OCI-LY1 (cell line): ENCODE measurements around the gene SPATA25.

Experiments
- H2AFZ ChIP-seq: fragments of 200-600 bp; sonication (generic), shearing (Covaris generic); 2 replicates; pipeline ENCODE4 v1.6.0; 2014; ENCODE audit warnings: antibody characterized with exemption, mild to moderate bottlenecking, low read length
- H3F3A ChIP-seq: fragments of 200-600 bp; sonication (generic), shearing (Covaris generic); 2 replicates; pipeline ENCODE4 v1.6.0; 2014; ENCODE audit warnings: mild to moderate bottlenecking, antibody characterized with exemption, low read length, moderate library complexity; ENCODE audit not compliant: insufficient read depth
- H3K27ac ChIP-seq: fragments of 200-600 bp; sonication (generic); 2 replicates; pipeline ENCODE4 v1.5.1; 2014; ENCODE audit warnings: low read length, mixed run types, mild to moderate bottlenecking, low read depth; ENCODE audit not compliant: poor library complexity, severe bottlenecking
- H3K27me3 ChIP-seq: fragments of 200-600 bp; sonication (generic); 2 replicates; pipeline ENCODE4 v1.6.0; 2014; ENCODE audit warnings: antibody characterized with exemption, mild to moderate bottlenecking, low read length, moderate library complexity; ENCODE audit not compliant: insufficient read depth
- H3K36me3 ChIP-seq: fragments of 200-600 bp; sonication (generic); 2 replicates; pipeline ENCODE4 v1.6.1; 2014; ENCODE audit warnings: mild to moderate bottlenecking, antibody characterized with exemption, low read length, moderate library complexity, mixed read lengths; ENCODE audit not compliant: insufficient read depth
- H3K4me1 ChIP-seq: fragments of 200-600 bp; sonication (generic); 2 replicates; pipeline ENCODE4 v1.5.1; 2014; ENCODE audit warnings: mild to moderate bottlenecking, low read length, moderate library complexity; ENCODE audit not compliant: insufficient read depth, severe bottlenecking
- H3K4me2 ChIP-seq: fragments of 200-600 bp; sonication (generic), shearing (Covaris generic); 2 replicates; pipeline ENCODE4 v1.6.1; 2014; ENCODE audit warnings: low read length
- H3K4me3 ChIP-seq: fragments of 200-600 bp; sonication (generic); 2 replicates; pipeline ENCODE4 v1.5.1; 2014; ENCODE audit warnings: low read length, low read depth, mild to moderate bottlenecking, mixed read lengths; ENCODE audit not compliant: poor library complexity, severe bottlenecking
- H3K79me2 ChIP-seq: fragments of 200-600 bp; shearing (Covaris generic); 2 replicates; pipeline ENCODE4 v1.6.1; 2016; ENCODE audit warnings: mixed run types, low read length, mixed read lengths; ENCODE audit not compliant: insufficient read depth
- H3K9ac ChIP-seq: fragments of 200-600 bp; sonication (generic), shearing (Covaris generic); 2 replicates; pipeline ENCODE4 v1.6.1; 2014; ENCODE audit warnings: mild to moderate bottlenecking, low read length, mixed read lengths
- H3K9me2 ChIP-seq: fragments of 200-600 bp; sonication (generic), shearing (Covaris generic); 2 replicates; pipeline ENCODE4 v1.6.1; 2014; ENCODE audit warnings: low read depth, mild to moderate bottlenecking, low read length, mixed read lengths
- H3K9me3 ChIP-seq: fragments of 200-600 bp; shearing (Covaris generic); 2 replicates; pipeline ENCODE4 v1.6.1; 2014; ENCODE audit warnings: low read length, mixed read lengths
- H4K20me1 ChIP-seq: fragments of 200-600 bp; sonication (generic), shearing (Covaris generic); 2 replicates; pipeline ENCODE4 v1.6.0; 2016; ENCODE audit warnings: mild to moderate bottlenecking, low read length; ENCODE audit not compliant: insufficient read depth
- CTCF ChIP-seq: fragments of 200-600 bp; sonication (generic), shearing (Covaris generic); IDR thresholded peaks from 2 replicates; pipeline ENCODE4 v1.5.1; 2017; ENCODE audit warnings: mild to moderate bottlenecking, antibody characterized with exemption, low read length, moderate library complexity, mixed read lengths
- EZH2 ChIP-seq: fragments of 200-600 bp; sonication (generic), shearing (Covaris generic); IDR thresholded peaks from 2 replicates; pipeline ENCODE4 v1.8.0; 2017; ENCODE audit warnings: borderline replicate concordance, mixed run types, mild to moderate bottlenecking, antibody characterized with exemption, low read length, moderate library complexity, mixed read lengths

The SPATA25 gene

GRCh38 chr20:45909817-45910669 lies 22.6 kb upstream of the SPATA25 start:
- Histone ChIP-seq H3K27ac (peak overlapping the region; percentile 10), H3K79me2 (no peaks in the 10 kb centered on the region), H3K9ac (peak overlapping the region; percentile 29; the same call in 1 of the 2 replicates), H2AFZ (no peak overlapping the region), H3K9me3 (no peaks in the 10 kb centered on the region), H3F3A (no peaks in the 10 kb centered on the region), H3K27me3 (no peaks in the 10 kb centered on the region), H4K20me1 (no peaks in the 10 kb centered on the region), H3K9me2 (no peaks in the 10 kb centered on the region), H3K4me1 (peaks cover 28% of the 10 kb centered on the region), H3K4me2 (peak overlapping the region; percentile 72), H3K4me3 (peak overlapping the region; percentile 60), H3K36me3 (no peaks in the 10 kb centered on the region)
- no peak for TF ChIP-seq CTCF
- no peak for TF ChIP-seq EZH2

- TF ChIP-seq EZH2: no peak
- no peak for TF ChIP-seq CTCF
- Histone ChIP-seq H3K27ac (no peak overlapping the region), H3K9me3 (no peaks in the 10 kb centered on the region), H3K4me3 (no peak overlapping the region), H3K9ac (no peak overlapping the region), H3K79me2 (no peaks in the 10 kb centered on the region), H3K36me3 (no peaks in the 10 kb centered on the region), H3F3A (no peaks in the 10 kb centered on the region), H3K27me3 (no peaks in the 10 kb centered on the region), H4K20me1 (no peaks in the 10 kb centered on the region), H3K4me1 (peaks cover 34% of the 10 kb centered on the region), H2AFZ (no peak overlapping the region), H3K9me2 (no peaks in the 10 kb centered on the region), H3K4me2 (peak overlapping the region; percentile 72; the same call in 1 of the 2 replicates)
Measured at GRCh38 chr20:45909336-45909808, 21.9 kb upstream of the SPATA25 start.

- Histone ChIP-seq H3K4me1 (peaks cover 34% of the 10 kb centered on the region), H3K9me3 (no peaks in the 10 kb centered on the region), H3K27ac (no peak overlapping the region), H2AFZ (no peak overlapping the region), H3K4me2 (no peak overlapping the region), H3K4me3 (no peak overlapping the region), H3K79me2 (no peaks in the 10 kb centered on the region), H3K9ac (no peak overlapping the region), H3F3A (no peaks in the 10 kb centered on the region), H3K36me3 (no peaks in the 10 kb centered on the region), H4K20me1 (no peaks in the 10 kb centered on the region), H3K9me2 (no peaks in the 10 kb centered on the region), H3K27me3 (no peaks in the 10 kb centered on the region)
- TF ChIP-seq EZH2 (no peak), CTCF (no peak)
Measured at GRCh38 chr20:45908084-45908483, 20.7 kb upstream of the SPATA25 start.
